HG03066 (cell line): ENCODE data around the gene PPM1A.

Experiments used
- ATAC-seq: cut with Tn5 transposase; IDR thresholded peaks from one replicate; pipeline ENCODE4 v1.9.1; 2021; ENCODE audit warnings: low read depth; ENCODE audit not compliant: unreplicated experiment

PPM1A gene

DNA sequence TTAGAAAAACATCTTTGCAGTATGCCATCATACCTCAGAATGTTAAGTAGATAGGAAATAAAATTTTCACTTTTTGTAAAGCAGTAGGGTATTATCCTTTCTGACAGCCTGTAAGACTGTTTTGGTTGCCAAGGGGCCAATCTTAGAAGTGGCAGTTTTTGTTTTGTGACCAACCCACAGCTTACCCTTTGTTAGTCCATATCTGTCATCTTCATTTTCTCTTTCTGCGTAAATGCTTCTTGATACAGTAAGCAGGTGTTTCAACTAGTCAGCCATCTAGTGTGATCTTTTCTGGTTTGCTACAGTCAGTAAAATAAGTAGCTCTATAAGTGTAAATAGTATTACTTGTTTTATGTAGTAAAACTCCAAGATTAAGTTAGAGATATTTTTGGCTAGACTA, 8.8 kb downstream of the PPM1A start:
- no peak for ATAC-seq

DNA sequence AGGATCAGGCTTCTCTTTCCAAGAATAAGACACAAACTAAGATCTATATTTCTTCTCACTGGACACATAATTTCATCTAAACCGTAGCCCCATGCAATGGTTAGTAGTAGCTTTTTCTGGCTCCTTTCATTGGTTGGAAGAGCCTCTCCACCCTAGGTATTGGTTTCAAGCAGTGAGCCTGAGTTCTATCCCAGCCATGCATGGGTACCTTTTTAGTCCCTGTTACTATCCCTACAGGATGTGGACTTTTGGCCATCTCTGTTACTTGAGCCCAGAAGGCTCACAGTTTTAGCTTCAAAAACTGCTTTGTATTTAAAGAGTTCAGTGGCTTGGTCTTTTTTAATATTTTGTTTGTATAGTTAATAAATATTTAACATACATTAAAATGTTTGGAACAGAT, 16.1 kb downstream of the PPM1A start:
- no peak for ATAC-seq

GRCh38 chr14:60266021-60266937, 17.3 kb downstream of the PPM1A start:
- ATAC-seq = no peak

DNA sequence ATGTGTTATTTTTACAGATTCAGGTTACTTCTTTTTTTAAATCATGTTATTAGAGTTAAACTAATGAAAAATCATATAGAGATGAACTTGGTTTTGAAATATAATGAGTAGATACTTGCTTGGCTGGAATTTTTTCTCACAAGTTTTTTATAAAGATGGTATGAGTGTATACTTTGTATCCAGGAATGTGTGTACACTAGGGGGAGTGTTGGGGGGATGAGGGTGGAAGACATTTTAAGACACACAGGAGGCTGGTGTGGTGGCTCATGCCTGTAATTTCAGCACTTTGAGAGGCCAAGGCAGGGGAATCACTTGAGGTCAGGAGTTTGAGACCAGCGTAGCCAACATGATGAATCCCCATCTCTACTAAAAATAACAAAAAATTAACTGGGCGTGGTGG, 23.2 kb downstream of the PPM1A start:
- no peak for ATAC-seq

DNA sequence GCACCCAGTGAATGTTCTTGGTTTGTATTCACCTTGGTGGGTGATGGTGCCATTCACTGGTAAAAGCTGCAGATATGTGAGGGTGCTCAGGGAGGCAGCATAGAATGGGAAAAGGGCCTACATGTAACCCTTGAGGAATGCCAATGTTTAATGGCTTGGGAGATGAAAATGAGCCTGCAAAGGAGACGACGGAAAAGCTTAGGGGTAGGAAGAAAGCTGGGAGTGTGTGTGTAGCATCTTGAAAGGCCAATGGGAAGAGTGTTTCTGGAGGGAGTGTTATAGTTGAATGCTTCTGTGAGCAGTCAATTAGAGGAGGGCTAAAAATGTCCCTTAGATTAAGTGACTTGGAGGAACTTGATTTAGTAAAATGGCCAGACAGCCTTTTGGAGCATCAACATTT, 24.9 kb downstream of the PPM1A start:
- ATAC-seq = no peak

DNA sequence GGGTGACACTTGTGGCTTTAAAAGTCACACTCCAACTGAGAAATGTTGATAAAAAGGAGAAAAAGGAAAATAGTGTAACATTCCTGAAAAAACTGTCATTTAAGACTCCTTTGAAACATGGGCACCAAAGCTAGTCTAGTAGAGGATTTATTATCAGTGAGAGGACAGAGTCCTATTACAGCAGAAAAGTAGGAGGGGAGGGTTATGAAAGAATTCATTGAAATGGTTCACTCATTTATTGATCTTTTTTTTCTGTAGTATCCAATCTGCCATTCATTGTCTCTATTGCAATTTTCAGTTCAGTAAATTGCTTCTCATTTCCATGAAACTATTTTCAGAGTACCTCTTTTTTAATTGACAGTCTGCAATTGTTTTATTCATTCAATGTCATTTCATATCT, 25.4 kb downstream of the PPM1A start:
- no peak for ATAC-seq

- no peak for ATAC-seq
Observed at GRCh38 chr14:60275932-60276331, 26.9 kb downstream of the PPM1A start.

DNA sequence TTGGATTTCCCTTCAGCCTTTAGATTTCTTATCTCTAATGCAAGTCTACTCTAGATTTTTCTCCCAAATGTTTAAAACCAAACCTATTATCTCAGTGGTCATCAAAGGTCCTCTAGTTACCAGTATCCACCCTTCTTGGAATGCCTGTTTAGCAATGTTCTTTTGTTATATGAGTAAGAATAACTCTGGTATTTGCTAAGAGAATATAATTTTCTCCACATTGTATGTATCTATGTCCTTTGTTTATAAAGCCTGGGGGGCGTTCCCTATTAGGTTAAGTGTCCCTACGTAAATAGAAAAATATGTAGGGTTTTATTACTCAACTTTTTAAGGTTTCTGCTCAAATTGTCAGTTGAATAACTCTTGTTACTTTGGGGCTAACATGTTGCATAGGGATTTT, 27.3 kb downstream of the PPM1A start:
- no peak for ATAC-seq

DNA sequence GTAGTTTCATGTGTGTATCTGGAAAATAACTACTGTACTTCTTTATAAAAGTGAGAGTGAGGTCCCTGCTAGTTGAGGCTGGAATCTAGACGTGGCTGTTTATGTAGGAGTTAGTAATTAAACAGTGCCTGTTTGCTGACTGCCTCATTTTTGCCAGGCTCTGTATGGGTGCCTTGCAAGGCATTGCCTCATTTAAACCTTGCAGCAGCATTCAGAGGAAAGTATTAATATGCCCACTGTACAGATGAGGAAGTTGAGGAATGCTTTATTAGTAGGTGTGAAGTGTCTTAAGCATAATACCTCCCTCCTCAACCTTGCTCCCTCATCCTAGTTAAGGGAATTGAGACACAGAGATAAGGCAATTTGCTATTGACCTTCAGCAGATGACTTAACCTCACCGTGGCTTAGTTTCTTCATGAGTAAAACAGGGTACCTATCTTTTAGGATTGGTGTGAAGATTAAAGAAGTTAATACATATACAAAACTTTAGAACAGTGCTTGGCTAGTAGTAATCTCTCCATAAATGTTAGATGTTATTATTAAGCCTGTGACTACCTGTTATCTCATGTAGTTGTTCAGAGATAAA, 28.7 kb downstream of the PPM1A start:
- no peak for ATAC-seq

- no peak for ATAC-seq
Observed at GRCh38 chr14:60278350-60278749, 29.3 kb downstream of the PPM1A start.

GRCh38 chr14:60287452-60287851, 38.4 kb downstream of the PPM1A start:
- no peak for ATAC-seq

GRCh38 chr14:60288279-60288678, 39.3 kb downstream of the PPM1A start:
- ATAC-seq = no peak

GRCh38 chr14:60294411-60295069, 45.5 kb downstream of the PPM1A start:
- ATAC-seq = no peak

GRCh38 chr14:60300019-60300418, 51.0 kb downstream of the PPM1A start:
- no peak for ATAC-seq

DNA sequence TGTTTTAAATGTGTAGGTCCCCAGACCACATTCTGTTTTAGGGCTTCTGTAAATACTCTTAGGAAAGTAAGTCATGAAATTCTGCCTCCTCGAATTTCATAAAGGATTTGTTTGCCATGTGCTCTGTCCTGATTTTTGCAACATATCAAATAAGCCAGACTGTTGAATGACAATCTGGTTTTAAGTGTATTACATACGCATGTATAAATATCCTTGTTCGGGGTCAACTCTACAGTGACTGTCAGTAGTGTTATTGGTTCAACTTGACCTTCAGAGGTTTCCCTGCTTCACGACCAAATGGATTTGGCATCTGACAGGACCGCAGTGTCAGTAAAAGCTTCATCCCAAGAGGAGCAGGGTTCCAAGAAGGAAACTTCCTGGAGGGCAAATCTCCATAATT, 52.7 kb downstream of the PPM1A start:
- no peak for ATAC-seq

DNA sequence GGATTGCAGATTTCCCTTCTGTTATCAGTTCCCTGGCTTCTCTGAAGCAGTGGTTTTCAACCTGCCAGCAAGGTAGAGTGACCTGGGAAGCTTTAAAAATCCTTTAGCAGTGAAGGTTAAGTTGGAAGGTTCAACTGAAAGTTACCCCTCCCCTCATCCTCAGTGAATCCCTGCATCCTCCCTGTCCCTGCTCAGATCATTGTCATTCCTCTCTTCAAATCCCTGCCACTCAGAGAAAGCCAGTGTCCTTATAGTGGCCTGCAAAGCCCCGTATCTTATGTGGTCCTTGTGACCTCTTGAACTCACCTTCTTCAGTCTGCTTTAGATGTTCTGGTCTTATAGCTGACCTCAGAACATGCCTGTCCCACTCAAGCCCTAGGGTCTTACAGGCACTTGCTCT, 53.6 kb downstream of the PPM1A start:
- no peak for ATAC-seq

GRCh38 chr14:60303745-60304144, 54.7 kb downstream of the PPM1A start:
- ATAC-seq = no peak

- no peak for ATAC-seq
Observed at GRCh38 chr14:60304509-60304908, 55.5 kb downstream of the PPM1A start.

- ATAC-seq = no peak
Observed at GRCh38 chr14:60309867-60310552, 61.0 kb downstream of the PPM1A start.

DNA sequence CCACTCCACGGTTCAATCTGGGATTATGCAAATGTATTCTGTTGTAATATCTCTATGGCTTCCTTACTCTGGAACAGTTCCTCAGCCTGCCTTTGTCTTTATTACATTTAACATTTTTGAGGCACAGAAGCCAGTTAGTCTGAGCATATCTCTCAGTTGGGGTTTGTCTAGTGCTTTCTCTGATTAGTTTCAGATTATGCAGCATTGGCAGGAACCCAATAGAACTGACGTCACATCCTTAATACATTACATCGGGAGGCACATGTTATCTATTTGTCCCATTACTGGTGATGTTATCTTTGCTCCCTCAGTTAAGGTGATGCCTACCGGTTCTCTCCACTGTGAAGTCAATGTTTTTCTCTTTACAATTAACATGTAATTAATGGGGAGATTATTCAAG, 62.4 kb downstream of the PPM1A start:
- ATAC-seq = no peak

DNA sequence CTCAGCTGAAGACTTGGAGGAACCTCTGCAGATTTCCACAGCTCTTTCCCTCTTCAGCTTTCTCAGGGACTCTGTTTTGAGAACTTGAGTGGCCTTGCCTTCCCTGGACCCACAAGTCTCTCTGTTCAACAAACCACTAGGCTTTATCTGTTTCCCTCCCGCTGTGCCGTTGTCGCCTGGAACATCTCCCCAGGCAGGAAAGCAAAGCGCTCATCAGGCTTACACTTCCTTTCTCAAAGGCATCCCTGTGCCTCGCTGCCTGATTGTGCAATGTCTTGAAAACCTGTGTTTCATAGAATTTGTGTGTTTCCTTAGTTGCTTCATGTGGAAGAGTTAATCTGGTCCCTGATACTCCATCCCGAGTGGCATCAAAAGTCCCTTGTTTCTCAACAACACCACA, 64.1 kb downstream of the PPM1A start:
- ATAC-seq = no peak
